Erythroblast (primary cell): ENCODE measurements around the gene RRM2.

Experiments
- GATA1 ChIP-seq: IDR thresholded peaks from 2 replicates; pipeline ENCODE4 v1.6.1; 2011; ENCODE audit warnings: low read depth, mild to moderate bottlenecking, control low read depth, low read length, moderate library complexity
- POLR2A ChIP-seq: IDR thresholded peaks from 2 replicates; pipeline ENCODE4 v1.6.1; 2011; ENCODE audit warnings: mild to moderate bottlenecking, low read length

DNA sequence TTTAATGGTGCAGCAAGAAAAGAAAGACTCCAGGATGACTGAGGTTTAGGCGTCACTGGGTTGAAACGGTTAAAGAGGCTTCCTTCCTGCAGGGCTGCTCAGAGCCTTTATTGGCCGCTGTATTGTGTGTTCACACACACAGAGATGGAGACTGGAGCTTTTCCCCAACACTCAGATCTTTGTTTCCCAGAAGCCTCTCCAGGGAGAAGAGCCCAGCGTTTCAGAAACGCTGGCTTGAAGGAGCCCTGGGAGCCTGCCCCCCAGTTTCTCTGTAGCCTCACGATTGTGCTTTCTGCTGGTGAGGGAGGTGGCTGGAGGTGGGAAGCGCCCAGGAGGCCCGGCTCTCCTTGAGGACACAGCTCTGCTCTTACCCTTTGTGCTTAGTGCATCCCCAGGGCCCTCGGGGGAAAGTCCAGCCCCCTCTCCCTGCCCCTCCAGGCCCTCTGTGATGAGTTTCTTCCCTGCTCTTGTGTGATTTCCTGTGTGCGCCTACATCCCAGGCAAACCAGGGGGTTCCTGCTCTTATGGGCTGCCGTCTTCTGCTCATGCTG is 37.1 kb downstream of the RRM2 start:
- TF ChIP-seq POLR2A, result no peak
- no peak for TF ChIP-seq GATA1
